C4-2B (cell line): Measurements from ENCODE around the gene CEL.

Experiments used
- H3K27ac ChIP-seq: fragments of 450-650 bp; 2 replicates; pipeline ENCODE4 v1.5.1; 2017
- ZFX ChIP-seq: fragments of 450-650 bp; IDR thresholded peaks from 2 replicates; pipeline ENCODE4 v1.6.1; 2017
- TF ChIP-seq, protein P1 (sequence below): fragments of 450-650 bp; conservative IDR thresholded peaks from 2 replicates; pipeline ENCODE4 v1.5.1; 2017; ENCODE audit warnings: mild to moderate bottlenecking

Gene CEL

DNA sequence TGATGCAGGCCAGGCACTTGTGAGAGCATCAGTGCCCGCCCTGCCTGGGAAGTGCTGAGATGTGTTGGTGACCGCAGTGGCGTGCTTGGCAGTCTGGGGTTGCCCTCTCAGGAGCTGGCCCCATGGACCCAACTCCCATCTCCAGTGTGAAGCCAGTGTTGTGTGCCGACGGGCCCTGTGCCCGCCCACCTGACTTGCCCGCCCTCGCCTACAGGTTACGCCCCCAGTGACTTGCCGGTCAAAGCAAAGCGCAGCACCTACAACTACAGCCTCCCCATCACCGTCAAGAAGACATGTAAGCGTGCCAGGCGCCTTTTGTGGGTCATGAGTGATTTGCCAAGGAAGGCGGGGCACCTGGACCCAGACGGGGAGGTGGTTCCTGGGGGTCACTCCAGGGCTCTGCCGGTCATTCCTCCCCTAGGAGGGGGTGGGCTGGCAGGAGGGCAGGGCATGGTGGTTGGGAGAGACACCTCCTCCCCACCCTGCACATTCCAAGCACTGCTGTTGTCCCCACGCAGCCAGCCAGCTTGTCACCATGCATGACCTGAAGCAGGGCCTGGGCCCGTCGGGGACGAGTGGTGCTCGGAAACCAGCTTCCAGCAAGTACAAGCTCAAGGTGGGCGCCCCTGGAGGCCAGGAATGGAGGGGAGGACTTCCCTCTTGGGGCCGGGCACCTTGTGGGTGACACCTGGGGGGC is 7.4 kb upstream of the CEL start:
- TF ChIP-seq ZFX, result no peak
- TF ChIP-seq, protein P1, sequence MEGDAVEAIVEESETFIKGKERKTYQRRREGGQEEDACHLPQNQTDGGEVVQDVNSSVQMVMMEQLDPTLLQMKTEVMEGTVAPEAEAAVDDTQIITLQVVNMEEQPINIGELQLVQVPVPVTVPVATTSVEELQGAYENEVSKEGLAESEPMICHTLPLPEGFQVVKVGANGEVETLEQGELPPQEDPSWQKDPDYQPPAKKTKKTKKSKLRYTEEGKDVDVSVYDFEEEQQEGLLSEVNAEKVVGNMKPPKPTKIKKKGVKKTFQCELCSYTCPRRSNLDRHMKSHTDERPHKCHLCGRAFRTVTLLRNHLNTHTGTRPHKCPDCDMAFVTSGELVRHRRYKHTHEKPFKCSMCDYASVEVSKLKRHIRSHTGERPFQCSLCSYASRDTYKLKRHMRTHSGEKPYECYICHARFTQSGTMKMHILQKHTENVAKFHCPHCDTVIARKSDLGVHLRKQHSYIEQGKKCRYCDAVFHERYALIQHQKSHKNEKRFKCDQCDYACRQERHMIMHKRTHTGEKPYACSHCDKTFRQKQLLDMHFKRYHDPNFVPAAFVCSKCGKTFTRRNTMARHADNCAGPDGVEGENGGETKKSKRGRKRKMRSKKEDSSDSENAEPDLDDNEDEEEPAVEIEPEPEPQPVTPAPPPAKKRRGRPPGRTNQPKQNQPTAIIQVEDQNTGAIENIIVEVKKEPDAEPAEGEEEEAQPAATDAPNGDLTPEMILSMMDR, result no peak
- H3K27ac ChIP-seq, result no peak overlapping the region

DNA sequence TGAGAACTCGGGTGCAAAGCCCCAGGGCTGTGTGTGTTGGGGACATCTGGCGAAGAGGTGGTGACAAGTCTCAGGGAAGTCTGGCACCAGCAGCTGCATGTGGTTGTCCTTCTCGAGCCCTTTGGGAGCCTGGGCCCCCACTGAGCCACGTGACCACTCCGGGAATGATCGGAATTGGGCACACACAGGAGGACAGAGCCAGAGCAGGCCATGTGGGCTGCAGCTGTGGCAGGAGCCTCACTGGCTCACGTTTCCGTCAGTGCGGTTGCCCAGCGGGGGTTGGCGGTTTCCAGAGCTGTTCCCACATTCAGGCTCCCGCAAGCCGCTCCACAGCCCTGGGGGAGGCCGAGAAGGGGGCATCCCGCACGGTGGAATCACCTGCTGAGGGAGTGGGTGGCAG is 6.8 kb upstream of the CEL start:
- H3K27ac ChIP-seq, result no peak overlapping the region
- TF ChIP-seq, protein P1, result no peak
- no peak for TF ChIP-seq ZFX

DNA sequence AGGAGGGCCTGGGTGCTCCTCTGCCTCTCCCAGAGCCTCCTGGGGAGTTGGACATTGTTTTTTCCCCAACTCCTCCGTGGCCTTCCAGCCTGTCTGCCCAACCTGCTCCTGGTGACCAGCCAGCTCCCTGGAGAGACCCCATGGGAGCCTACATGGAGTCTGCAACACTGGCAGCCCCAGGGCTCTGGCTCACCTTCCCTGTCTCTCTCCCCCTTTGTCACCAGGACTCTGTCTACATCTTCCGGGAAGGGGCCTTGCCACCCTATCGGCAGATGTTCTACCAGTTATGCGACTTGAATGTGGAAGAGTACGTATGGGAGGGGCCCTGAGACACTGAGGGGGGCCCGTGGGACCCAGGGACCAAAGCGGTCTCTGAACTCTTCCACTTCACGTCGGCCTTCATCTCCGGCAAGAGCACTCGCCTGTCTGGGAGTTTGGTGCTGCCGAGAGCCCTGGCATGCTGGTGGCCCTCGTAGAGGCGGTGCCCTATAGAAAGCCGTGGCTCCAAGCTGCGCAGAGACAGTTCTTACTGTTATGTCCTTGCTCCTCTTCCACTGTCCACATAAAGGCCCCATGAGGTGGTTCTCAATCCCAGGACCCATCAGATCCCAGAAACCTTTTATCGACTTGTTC is 5.9 kb upstream of the CEL start:
- H3K27ac ChIP-seq, result no peak overlapping the region
- TF ChIP-seq, protein P1, result no peak
- TF ChIP-seq ZFX, result no peak

DNA sequence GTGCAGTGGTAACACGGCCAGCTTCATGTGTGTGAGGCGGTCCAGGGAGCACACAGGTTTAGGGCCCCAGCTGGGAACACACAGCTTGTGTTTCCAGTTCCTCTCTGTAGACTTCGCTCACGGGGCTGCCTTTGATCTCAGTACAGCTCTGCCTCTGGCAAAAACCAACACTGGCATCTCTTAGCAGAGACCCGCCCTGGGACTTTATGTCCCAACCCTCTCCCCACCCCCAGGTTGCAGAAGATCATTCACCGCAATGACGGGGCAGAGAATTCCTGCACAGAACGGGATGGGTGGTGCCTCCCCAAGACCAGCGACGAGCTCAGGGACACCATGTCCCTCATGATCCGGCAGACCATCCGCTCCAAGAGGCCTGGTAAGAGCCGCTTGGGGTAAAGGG is 5.2 kb upstream of the CEL start:
- TF ChIP-seq ZFX, result no peak
- TF ChIP-seq, protein P1, result no peak
- H3K27ac ChIP-seq, result no peak overlapping the region

DNA sequence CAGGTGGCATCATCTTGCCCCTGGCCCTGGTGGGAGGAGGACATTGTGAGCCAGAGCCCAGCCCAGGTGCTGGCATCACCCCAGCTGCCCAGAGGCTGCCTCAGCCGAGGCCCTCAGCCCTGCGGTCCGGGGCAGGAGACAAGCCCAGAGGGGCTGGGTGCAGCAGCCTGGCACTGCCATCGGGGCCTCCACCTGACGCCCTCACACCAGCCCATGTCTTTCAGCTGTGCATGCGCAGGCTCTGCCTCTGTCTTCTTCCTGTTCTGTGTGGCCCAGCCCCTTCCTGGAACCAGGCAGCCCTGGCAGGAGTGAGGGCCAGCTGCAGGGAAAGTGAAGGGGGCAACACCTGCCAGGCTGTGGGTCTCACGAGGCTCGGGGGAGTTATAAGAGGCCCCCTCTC is 4.8 kb upstream of the CEL start:
- no peak overlapping the region for H3K27ac ChIP-seq
- TF ChIP-seq, protein P1, result no peak
- no peak for TF ChIP-seq ZFX

DNA sequence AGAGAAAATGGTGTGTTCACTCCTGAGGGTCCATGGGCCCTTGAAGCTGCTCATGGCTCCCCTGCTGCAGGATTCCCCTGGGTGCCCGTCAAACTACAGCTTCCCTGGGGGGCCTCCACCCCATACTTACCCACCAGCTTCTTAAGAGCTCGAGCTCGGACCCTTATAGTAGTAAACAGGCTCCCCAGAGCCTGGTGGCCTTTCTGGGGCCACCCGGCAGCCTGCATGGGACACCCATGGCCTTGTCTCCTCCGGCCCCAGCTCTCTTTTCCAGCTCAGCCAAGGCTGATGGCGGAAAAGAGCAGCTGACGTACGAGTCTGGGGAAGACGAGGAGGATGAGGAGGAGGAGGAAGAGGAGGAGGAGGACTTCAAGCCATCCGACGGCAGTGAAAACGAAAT is 4.2 kb upstream of the CEL start:
- TF ChIP-seq, protein P1, result no peak
- TF ChIP-seq ZFX, result no peak
- H3K27ac ChIP-seq, result no peak overlapping the region

DNA sequence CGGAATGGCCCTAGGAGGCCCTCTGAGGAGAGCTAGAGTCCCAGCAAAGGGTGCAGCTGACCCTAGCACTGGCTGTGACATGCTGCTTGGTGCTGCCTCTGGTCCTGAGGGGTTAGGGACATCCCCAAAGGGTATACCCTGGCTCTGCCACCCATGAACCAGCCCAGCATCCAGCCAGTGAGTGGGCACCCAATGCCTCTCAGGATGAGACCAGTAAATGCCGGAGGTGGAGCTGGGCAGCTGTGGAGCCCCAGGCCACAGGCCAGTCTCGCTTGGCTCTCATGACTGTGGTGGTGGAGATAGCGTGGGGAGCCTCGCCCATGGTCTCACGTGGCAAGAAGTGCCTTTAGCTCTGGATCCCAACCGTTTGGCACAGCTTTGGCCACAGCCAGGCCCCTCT is 3.7 kb upstream of the CEL start:
- H3K27ac ChIP-seq, result no peak overlapping the region
- TF ChIP-seq ZFX, result no peak
- TF ChIP-seq, protein P1, result no peak
